ENCODE results near the gene POTEM. TPM values are rescaled to one million over a fixed set of nuclear protein-coding genes. Genes with fewer than 3 reads are reported as not detected.

POTEM gene
- total RNA-seq, result not detected

DNA sequence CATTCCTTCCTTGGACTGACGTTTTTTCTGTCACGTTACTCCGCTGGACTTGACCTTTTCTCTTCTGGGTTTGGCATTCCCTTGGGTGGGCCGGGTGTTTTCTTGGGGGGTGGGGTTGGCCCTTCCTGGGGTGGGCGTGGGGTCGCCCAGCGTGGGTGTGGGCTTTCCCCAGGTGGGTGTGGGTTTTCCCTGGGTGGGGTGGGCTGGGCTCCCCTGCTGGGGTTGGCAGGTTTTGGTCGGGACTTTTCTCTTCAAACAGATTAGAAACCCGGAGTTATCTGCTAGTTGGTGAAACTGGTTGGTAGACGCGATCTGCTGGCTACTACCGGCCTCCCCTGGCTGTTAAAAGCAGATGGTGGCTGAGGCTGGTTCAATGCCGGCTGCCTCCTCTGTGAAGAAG is at the start of gene POTEM:
POTEM (plus strand) TSS at position 301 of the 400 bp plus-strand sequence; CDS start at position 353, 52 bp downstream.

All from camera-type eye (tissue), 1 donor.